ENCODE results near the gene BRPF1.
A peak's percentile ranks its signal among the peaks of the same experiment; 100 is the strongest.

The BRPF1 gene

GRCh38 chr3:9731206-9732079 is at the start of gene BRPF1:
Gene BRPF1 (plus strand): TSS chr3:9731735. CDS start chr3:9734141, 2,406 bp downstream.
- DNase-seq (ENCODE audit: low read depth in 2 of 2) = peak; percentile 100

GRCh38 chr3:9682096-9682495 is 49.4 kb upstream of the BRPF1 start:
- DNase-seq (ENCODE audit: low read depth in 2 of 2) = no peak

GRCh38 chr3:9683426-9683825 is 48.1 kb upstream of the BRPF1 start:
- no peak for DNase-seq (ENCODE audit: low read depth in 2 of 2)

GRCh38 chr3:9685216-9686049 is 46.1 kb upstream of the BRPF1 start:
- no peak for DNase-seq (ENCODE audit: low read depth in 2 of 2)

GRCh38 chr3:9686050-9686550 is 45.4 kb upstream of the BRPF1 start:
- no peak for DNase-seq (ENCODE audit: low read depth in 2 of 2)

- no peak for DNase-seq (ENCODE audit: low read depth in 2 of 2)
Observed at GRCh38 chr3:9686703-9687102, 44.8 kb upstream of the BRPF1 start.

GRCh38 chr3:9687514-9687913 is 44.0 kb upstream of the BRPF1 start:
- no peak for DNase-seq (ENCODE audit: low read depth in 2 of 2)

GRCh38 chr3:9688961-9689360 is 42.6 kb upstream of the BRPF1 start:
- DNase-seq (ENCODE audit: low read depth in 2 of 2) = no peak

GRCh38 chr3:9689757-9690156 is 41.8 kb upstream of the BRPF1 start:
- no peak for DNase-seq (ENCODE audit: low read depth in 2 of 2)

GRCh38 chr3:9690451-9691450 is 40.8 kb upstream of the BRPF1 start:
- no peak for DNase-seq (ENCODE audit: low read depth in 2 of 2)

- no peak for DNase-seq (ENCODE audit: low read depth in 2 of 2)
Observed at GRCh38 chr3:9691636-9692035, 39.9 kb upstream of the BRPF1 start.

GRCh38 chr3:9692416-9692815 is 39.1 kb upstream of the BRPF1 start:
- no peak for DNase-seq (ENCODE audit: low read depth in 2 of 2)

- DNase-seq (ENCODE audit: low read depth in 2 of 2) = no peak
Observed at GRCh38 chr3:9695345-9695744, 36.2 kb upstream of the BRPF1 start.

- no peak for DNase-seq (ENCODE audit: low read depth in 2 of 2)
Observed at GRCh38 chr3:9695746-9696145, 35.8 kb upstream of the BRPF1 start.

- DNase-seq (ENCODE audit: low read depth in 2 of 2) = no peak
Observed at GRCh38 chr3:9696480-9697220, 34.9 kb upstream of the BRPF1 start.

GRCh38 chr3:9697892-9698291 is 33.6 kb upstream of the BRPF1 start:
- no peak for DNase-seq (ENCODE audit: low read depth in 2 of 2)

- no peak for DNase-seq (ENCODE audit: low read depth in 2 of 2)
Observed at GRCh38 chr3:9698293-9698692, 33.2 kb upstream of the BRPF1 start.

GRCh38 chr3:9700536-9700935 is 31.0 kb upstream of the BRPF1 start:
- no peak for DNase-seq (ENCODE audit: low read depth in 2 of 2)

GRCh38 chr3:9701006-9701405 is 30.5 kb upstream of the BRPF1 start:
- DNase-seq (ENCODE audit: low read depth in 2 of 2) = no peak

GRCh38 chr3:9701711-9702110 is 29.8 kb upstream of the BRPF1 start:
- no peak for DNase-seq (ENCODE audit: low read depth in 2 of 2)

GRCh38 chr3:9703240-9703639 is 28.3 kb upstream of the BRPF1 start:
- no peak for DNase-seq (ENCODE audit: low read depth in 2 of 2)
